SK-N-SH (cell line): ENCODE results near the gene ZNF14. TPM values are rescaled to one million over a fixed set of nuclear protein-coding genes. Genes with fewer than 3 reads are reported as not detected.
A peak's percentile ranks its signal among the peaks of the same experiment; 100 is the strongest.

Experiments
- CTCF ChIA-PET: fragments of 300-600, 350-600 bp; formaldehyde crosslinking; extraction: SDS; loops from one replicate; lab custom pipeline; 2021; lab: Yijun Ruan, JAX
- POLR2A ChIA-PET: fragments of 350-600 bp; sonication (Branson Sonifier 250); formaldehyde crosslinking; extraction: SDS; loops from one replicate; lab custom pipeline; 2020; ENCODE audit warnings: antibody characterized with exemption, inconsistent platforms; lab: Yijun Ruan, JAX
- DNase-seq: peaks from one replicate; pipeline ENCODE4 v3.0.0; 2012
- H2AFZ ChIP-seq: fragments of 200-600 bp; sonication (generic); 2 replicates; pipeline ENCODE4 v1.8.1; 2016; ENCODE audit warnings: antibody characterized with exemption, mild to moderate bottlenecking, low read depth
- H3F3A ChIP-seq: fragments of 200-600 bp; sonication (generic); replicated peaks from 2 replicates; pipeline ENCODE3; 2016; ENCODE audit warnings: antibody characterized with exemption, mild to moderate bottlenecking; ENCODE audit not compliant: insufficient read depth
- H3K27ac ChIP-seq, 2 experiments: fragments of 200-500 bp in 1 of 2; fragments of 200-600 bp in 1 of 2; sonication (Bioruptor generic) in 1 of 2; sonication (generic), shearing (Covaris generic) in 1 of 2; 2 replicates each; pipeline versions ENCODE4 v1.5.1 to v1.6.1; 2014 to 2016; ENCODE audit warnings: low read depth in 2 of 2, inconsistent platforms in 1 of 2, low read length in 1 of 2, mild to moderate bottlenecking in 1 of 2, mixed read lengths in 1 of 2
- H3K27me3 ChIP-seq: fragments of 200-600 bp; sonication (generic), shearing (Covaris generic); 2 replicates; pipeline ENCODE4 v1.6.1; 2016; ENCODE audit warnings: mixed run types; ENCODE audit not compliant: insufficient read depth
- H3K36me3 ChIP-seq, 2 experiments: fragments of 200-500 bp in 1 of 2; fragments of 200-600 bp in 1 of 2; sonication (Bioruptor generic) in 1 of 2; sonication (generic) in 1 of 2; replicated peaks in 1 of 2; 2 replicates each; pipeline versions ENCODE3 to v1.5.1; 2014 to 2016; ENCODE audit warnings: low read length in 1 of 2, mild to moderate bottlenecking in 1 of 2; ENCODE audit not compliant: insufficient read depth in 2 of 2, control insufficient read depth in 1 of 2
- H3K4me1 ChIP-seq, 2 experiments: fragments of 200-500 bp in 1 of 2; fragments of 200-600 bp in 1 of 2; sonication (Bioruptor generic) in 1 of 2; sonication (generic), shearing (Covaris generic) in 1 of 2; 2 replicates each; pipeline versions ENCODE4 v1.5.1 to v1.6.1; 2014 to 2016; ENCODE audit warnings: low read depth in 1 of 2, low read length in 1 of 2, mixed run types in 1 of 2; ENCODE audit not compliant: insufficient read depth in 2 of 2, control insufficient read depth in 1 of 2
- H3K4me2 ChIP-seq: fragments of 200-600 bp; sonication (generic), shearing (Covaris generic); 2 replicates; pipeline ENCODE4 v1.6.1; 2017; ENCODE audit warnings: mixed run types
- H3K4me3 ChIP-seq, 2 experiments: fragments of 200-500 bp in 1 of 2; fragments of 200-600 bp in 1 of 2; sonication (Bioruptor generic) in 1 of 2; sonication (generic), shearing (Covaris generic) in 1 of 2; 2 replicates each; pipeline versions ENCODE4 v1.5.1 to v1.8.1; 2014 to 2016; ENCODE audit warnings: low read depth in 2 of 2, inconsistent platforms in 1 of 2, low read length in 1 of 2, mild to moderate bottlenecking in 1 of 2, mixed read lengths in 1 of 2, moderate library complexity in 1 of 2
- H3K79me2 ChIP-seq: fragments of 200-600 bp; sonication (generic); 2 replicates; pipeline ENCODE4 v1.8.1; 2017; ENCODE audit warnings: mild to moderate bottlenecking; ENCODE audit not compliant: insufficient read depth
- H3K9ac ChIP-seq: fragments of 200-600 bp; sonication (generic); 2 replicates; pipeline ENCODE4 v1.6.1; 2017; ENCODE audit warnings: mixed run types
- H3K9me2 ChIP-seq: fragments of 200-600 bp; sonication (generic); 2 replicates; pipeline ENCODE4 v1.6.1; 2017; ENCODE audit warnings: mixed run types
- H3K9me3 ChIP-seq: fragments of 200-600 bp; sonication (generic); 2 replicates; pipeline ENCODE4 v1.6.1; 2017; ENCODE audit warnings: mixed run types, mild to moderate bottlenecking, moderate library complexity
- H4K20me1 ChIP-seq: fragments of 200-600 bp; sonication (generic); 2 replicates; pipeline ENCODE4 v1.6.1; 2017; ENCODE audit warnings: mild to moderate bottlenecking, mixed run types; ENCODE audit not compliant: insufficient read depth
- EZH2phosphoT487 ChIP-seq: fragments of 200-600 bp; sonication (generic); IDR thresholded peaks from 2 replicates; pipeline ENCODE4 v1.6.1; 2017; ENCODE audit warnings: low read depth, mixed run types, mild to moderate bottlenecking, antibody characterized with exemption, moderate library complexity, borderline replicate concordance
- FOSL2 ChIP-seq: IDR thresholded peaks from 2 replicates; pipeline ENCODE4 v1.4.0; 2012; ENCODE audit warnings: low read depth, mild to moderate bottlenecking, moderate library complexity, borderline replicate concordance
- FOXJ3 ChIP-seq: sonication (generic); formaldehyde crosslinking; IDR thresholded peaks from 2 replicates; pipeline ENCODE4 v1.5.1; 2020; ENCODE audit warnings: mild to moderate bottlenecking, missing genetic modification reagents
- FOXM1 ChIP-seq: IDR thresholded peaks from 2 replicates; pipeline ENCODE4 v1.4.0; 2012; ENCODE audit warnings: low read depth, mild to moderate bottlenecking
- JUND ChIP-seq: IDR thresholded peaks from 2 replicates; pipeline ENCODE4 v1.4.0; 2012
- MAX ChIP-seq: IDR thresholded peaks from 2 replicates; pipeline ENCODE4 v1.4.0; 2012; ENCODE audit warnings: low read depth
- MXI1 ChIP-seq: IDR thresholded peaks from 2 replicates; pipeline ENCODE4 v1.6.1; 2012; ENCODE audit warnings: mild to moderate bottlenecking, low read depth, low read length, improper control_type of control experiment
- NFIC ChIP-seq: IDR thresholded peaks from 2 replicates; pipeline ENCODE4 v1.4.0; 2012; ENCODE audit warnings: borderline replicate concordance
- NRF1 ChIP-seq: IDR thresholded peaks from 2 replicates; pipeline ENCODE4 v1.6.1; 2012; ENCODE audit warnings: low read depth, mild to moderate bottlenecking, low read length
- POLR2AphosphoS5 ChIP-seq: IDR thresholded peaks from 2 replicates; pipeline ENCODE4 v1.6.1; 2012; ENCODE audit warnings: low read depth, low read length
- RAD21 ChIP-seq: IDR thresholded peaks from 2 replicates; pipeline ENCODE4 v1.6.1; 2012; ENCODE audit warnings: mild to moderate bottlenecking, low read length
- RFX5 ChIP-seq: IDR thresholded peaks from 2 replicates; pipeline ENCODE4 v1.6.1; 2012; ENCODE audit warnings: mild to moderate bottlenecking, improper control_type of control experiment, low read length
- RXRA ChIP-seq: IDR thresholded peaks from 2 replicates; pipeline ENCODE4 v1.4.0; 2012; ENCODE audit warnings: low read depth, mild to moderate bottlenecking, borderline replicate concordance
- SMC3 ChIP-seq: IDR thresholded peaks from 2 replicates; pipeline ENCODE4 v1.6.1; 2012; ENCODE audit warnings: low read depth, low read length, improper control_type of control experiment
- USF1 ChIP-seq: IDR thresholded peaks from 2 replicates; pipeline ENCODE4 v1.4.0; 2012; ENCODE audit warnings: low read depth, borderline replicate concordance
- WGBS: methylation state at CpG from one replicate; pipeline ENCODE4 v1.1.6; 2017; ENCODE audit warnings: low lambda C conversion rate; 5-methylcytosine and 5-hydroxymethylcytosine counted together
- polyA plus RNA-seq, 3 experiments: library from polyadenylated mRNA; depleted of rRNA; stranded (reverse); fragments of >200 nt; gene quantifications; 2 replicates each; pipeline ENCODE4 v1.2.3, GENCODE V29; 2012
- TF ChIP-seq, protein P1 (sequence below): IDR thresholded peaks from 2 replicates; pipeline ENCODE4 v1.6.1; 2012; ENCODE audit warnings: mild to moderate bottlenecking, low read depth, low read length, moderate library complexity

The ZNF14 gene
- polyA plus RNA-seq, 1 of the 3 experiments (the other 2 are of a cell fraction), result 1.1 TPM

GRCh38 chr19:19777692-19778091, 44.8 kb upstream of the ZNF14 start:
- no peak for DNase-seq
- H3K27ac ChIP-seq, result no peak overlapping the region
- TF ChIP-seq NFIC (no peak), RAD21 (no peak), FOXM1 (no peak), MXI1 (no peak), USF1 (no peak), NRF1 (no peak), POLR2AphosphoS5 (no peak), FOXJ3 (CRISPR knock-in tag) (no peak), RXRA (no peak), SMC3 (no peak), JUND (no peak), FOSL2 (no peak), RFX5 (no peak), EZH2phosphoT487 (no peak), MAX (no peak)
- TF ChIP-seq, protein P1, sequence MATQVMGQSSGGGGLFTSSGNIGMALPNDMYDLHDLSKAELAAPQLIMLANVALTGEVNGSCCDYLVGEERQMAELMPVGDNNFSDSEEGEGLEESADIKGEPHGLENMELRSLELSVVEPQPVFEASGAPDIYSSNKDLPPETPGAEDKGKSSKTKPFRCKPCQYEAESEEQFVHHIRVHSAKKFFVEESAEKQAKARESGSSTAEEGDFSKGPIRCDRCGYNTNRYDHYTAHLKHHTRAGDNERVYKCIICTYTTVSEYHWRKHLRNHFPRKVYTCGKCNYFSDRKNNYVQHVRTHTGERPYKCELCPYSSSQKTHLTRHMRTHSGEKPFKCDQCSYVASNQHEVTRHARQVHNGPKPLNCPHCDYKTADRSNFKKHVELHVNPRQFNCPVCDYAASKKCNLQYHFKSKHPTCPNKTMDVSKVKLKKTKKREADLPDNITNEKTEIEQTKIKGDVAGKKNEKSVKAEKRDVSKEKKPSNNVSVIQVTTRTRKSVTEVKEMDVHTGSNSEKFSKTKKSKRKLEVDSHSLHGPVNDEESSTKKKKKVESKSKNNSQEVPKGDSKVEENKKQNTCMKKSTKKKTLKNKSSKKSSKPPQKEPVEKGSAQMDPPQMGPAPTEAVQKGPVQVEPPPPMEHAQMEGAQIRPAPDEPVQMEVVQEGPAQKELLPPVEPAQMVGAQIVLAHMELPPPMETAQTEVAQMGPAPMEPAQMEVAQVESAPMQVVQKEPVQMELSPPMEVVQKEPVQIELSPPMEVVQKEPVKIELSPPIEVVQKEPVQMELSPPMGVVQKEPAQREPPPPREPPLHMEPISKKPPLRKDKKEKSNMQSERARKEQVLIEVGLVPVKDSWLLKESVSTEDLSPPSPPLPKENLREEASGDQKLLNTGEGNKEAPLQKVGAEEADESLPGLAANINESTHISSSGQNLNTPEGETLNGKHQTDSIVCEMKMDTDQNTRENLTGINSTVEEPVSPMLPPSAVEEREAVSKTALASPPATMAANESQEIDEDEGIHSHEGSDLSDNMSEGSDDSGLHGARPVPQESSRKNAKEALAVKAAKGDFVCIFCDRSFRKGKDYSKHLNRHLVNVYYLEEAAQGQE, result no peak
- no peak overlapping the region for H3K9ac ChIP-seq
- peak overlapping the region; percentile 79 to 83 for H3K4me3 ChIP-seq
- peaks cover 0 to 12% of the 10 kb centered on the region in 2 experiments; a peak in 2 of 4 replicates for H3K4me1 ChIP-seq
- no peaks in the 10 kb centered on the region for H3K9me3 ChIP-seq
- peaks cover 49% of the 10 kb centered on the region for H3K79me2 ChIP-seq
- H3F3A ChIP-seq, result no peaks in the 10 kb centered on the region
- peak overlapping the region; percentile 79 for H3K4me2 ChIP-seq
- H3K9me2 ChIP-seq, result no peaks in the 10 kb centered on the region
- WGBS, result 47% methylated on average over 5 of the region's 5 CpGs
- H4K20me1 ChIP-seq, result no peaks in the 10 kb centered on the region
- CTCF ChIA-PET, result interaction anchor here (0.9 to 1.5 kb wide), 4 partner anchors 9 to 245 kb away, joined by 3 to 5 read pairs (median 4); no protein-coding TSS in a partner anchor
- H2AFZ ChIP-seq, result no peak overlapping the region
- no peaks in the 10 kb centered on the region for H3K27me3 ChIP-seq
- POLR2A ChIA-PET, result no interaction called here
- peaks cover 0 to 17% of the 10 kb centered on the region in 2 experiments for H3K36me3 ChIP-seq
